GM19025 (cell line): ENCODE measurements around the gene AGBL1.
"Not testable (repeated sequence)": the region's sequence is repeated elsewhere in the genome, so short reads cannot be mapped to it uniquely, and the experiment has no call there.

ENCODE experiments used
- ATAC-seq: cut with Tn5 transposase; IDR thresholded peaks from one replicate; pipeline ENCODE4 v1.9.1; 2021; ENCODE audit warnings: mild to moderate bottlenecking, low read depth, moderate library complexity; ENCODE audit not compliant: unreplicated experiment

Gene AGBL1

GRCh38 chr15:86969364-86969763 is 889.7 kb downstream of the AGBL1 start:
- no peak for ATAC-seq

GRCh38 chr15:86973284-86973844 is 893.7 kb downstream of the AGBL1 start:
- no peak for ATAC-seq

GRCh38 chr15:86988033-86988432 is 908.4 kb downstream of the AGBL1 start:
- ATAC-seq, result no peak

- no peak for ATAC-seq
Observed at GRCh38 chr15:87021751-87022150, 942.1 kb downstream of the AGBL1 start.

- ATAC-seq, result no peak
Observed at GRCh38 chr15:87031540-87032230, 952.0 kb downstream of the AGBL1 start.

- no peak for ATAC-seq
Observed at GRCh38 chr15:87032295-87032694, 952.6 kb downstream of the AGBL1 start.

- no peak for ATAC-seq
Observed at GRCh38 chr15:87033056-87033455, 953.4 kb downstream of the AGBL1 start.

- ATAC-seq, result no peak
Observed at GRCh38 chr15:87034886-87035285, 955.2 kb downstream of the AGBL1 start.

- no peak for ATAC-seq
Observed at GRCh38 chr15:87038404-87038803, 958.7 kb downstream of the AGBL1 start.

GRCh38 chr15:87042619-87043018 is 962.9 kb downstream of the AGBL1 start:
- not testable (repeated sequence) for ATAC-seq

GRCh38 chr15:87045746-87046145 is 966.1 kb downstream of the AGBL1 start:
- no peak for ATAC-seq

- ATAC-seq, result no peak
Observed at GRCh38 chr15:87047203-87047965, 967.7 kb downstream of the AGBL1 start.
